Stimulated activated CD4-positive, alpha-beta T cell treated with anti-CD3 and anti-CD28 coated beads, Interleukin-12 subunit alpha, Interleukin-12 subunit beta, amount 100 ng/mL, for 24 hours (primary cell): ENCODE measurements around the gene CREB3.

Experiments
- DNase-seq, 2 experiments: peaks; one replicate each; pipeline ENCODE4 v3.0.0-alpha.2; 2020; ENCODE audit warnings: low read depth in 2 of 2

The CREB3 gene

DNA sequence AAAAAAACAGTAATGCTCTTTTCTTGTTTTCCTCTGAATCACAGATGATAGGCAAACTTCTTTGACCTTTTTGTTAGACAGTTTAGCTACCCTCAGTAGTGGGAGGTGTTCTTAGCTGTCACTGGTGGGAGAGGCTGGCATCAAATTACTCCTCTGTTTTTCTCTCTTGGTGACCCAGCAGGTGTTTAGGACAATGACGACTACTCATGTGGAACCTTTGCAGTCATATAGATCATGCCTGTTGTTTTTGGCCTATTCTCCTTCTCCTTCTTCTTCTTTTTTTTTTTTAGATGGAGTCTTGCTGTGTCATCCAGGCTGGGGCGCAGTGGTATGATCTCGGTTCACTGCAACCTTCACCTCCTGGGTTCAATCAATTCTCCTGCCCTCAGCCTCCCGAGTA lies 43.6 kb downstream of the CREB3 start:
- DNase-seq: no peak

DNA sequence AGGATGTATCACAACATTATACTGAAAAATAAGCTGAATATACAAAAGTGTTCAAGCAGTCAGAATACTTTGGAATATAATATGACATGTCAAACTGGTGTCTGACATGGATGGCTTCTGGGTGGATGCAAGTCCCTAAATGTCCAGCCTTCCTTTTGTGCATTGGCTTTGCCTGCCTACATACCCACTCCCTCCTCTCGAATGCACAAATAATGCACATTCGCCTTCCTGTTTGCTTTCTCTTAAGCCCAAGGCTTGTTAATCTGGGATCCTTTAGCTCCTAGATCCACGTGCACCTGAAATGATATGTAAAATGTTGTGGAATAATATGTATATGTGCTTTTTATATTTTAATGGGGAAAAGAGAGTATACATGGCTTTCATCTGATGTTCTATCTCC lies 46.0 kb downstream of the CREB3 start:
- DNase-seq: no peak

DNA sequence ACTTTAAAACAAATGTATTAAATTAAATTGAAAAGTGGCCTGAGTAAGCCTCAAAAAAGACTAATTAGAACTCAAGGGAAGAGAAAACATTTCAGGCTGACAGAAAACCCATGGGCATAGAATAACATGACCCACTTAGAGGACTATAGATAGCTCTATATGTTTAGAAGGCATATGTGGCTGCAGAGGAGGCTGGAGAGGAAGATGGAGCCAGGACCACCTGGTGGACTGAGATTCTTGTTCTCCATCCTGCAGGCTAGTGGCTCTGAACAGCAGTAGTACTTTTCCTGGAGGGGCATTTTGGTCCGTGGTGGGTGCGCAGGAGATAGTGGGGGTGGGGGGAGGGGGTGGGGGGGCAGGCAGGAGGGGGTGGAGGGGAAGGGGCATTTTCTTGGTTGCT lies 48.6 kb downstream of the CREB3 start:
- DNase-seq: no peak

DNA sequence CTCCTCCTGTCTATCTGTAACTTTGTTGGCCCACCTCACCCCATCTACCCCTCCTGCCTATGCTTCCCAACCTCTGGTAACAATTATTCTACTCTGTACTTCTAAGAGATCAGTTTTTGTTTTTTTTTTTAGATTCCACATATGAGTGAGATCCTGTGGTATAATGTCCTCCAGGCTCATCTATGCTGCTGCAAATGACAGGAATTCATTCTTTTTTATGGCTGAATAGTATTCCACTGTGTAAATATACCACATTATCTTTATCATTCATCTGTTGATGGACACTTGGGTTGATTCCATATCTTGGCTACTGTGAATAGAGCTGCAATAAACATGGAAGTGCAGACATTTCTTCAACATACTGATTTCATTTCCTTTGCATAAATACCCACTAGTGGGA lies 51.0 kb downstream of the CREB3 start:
- no peak for DNase-seq
